Fibroblast of pulmonary artery (primary cell): Measurements from ENCODE around the gene SAP30L.

ENCODE experiments used
- DNase-seq: peaks from one replicate; pipeline ENCODE4 v3.0.0-alpha.2; 2010; ENCODE audit warnings: low read depth
- H3K4me3 ChIP-seq: replicated peaks from 2 replicates; pipeline ENCODE4 v1.5.1; 2011; ENCODE audit warnings: low read depth, mild to moderate bottlenecking, control low read depth, low read length, moderate library complexity
- TF ChIP-seq, protein P1 (sequence below): IDR thresholded peaks from 2 replicates; pipeline ENCODE4 v1.5.1; 2011; ENCODE audit warnings: mild to moderate bottlenecking, control low read depth, low read length, inconsistent platforms; ENCODE audit errors: missing control alignments

Gene SAP30L

GRCh38 chr5:154466671-154467070 lies 20.9 kb downstream of the SAP30L start:
- DNase-seq: no peak

DNA sequence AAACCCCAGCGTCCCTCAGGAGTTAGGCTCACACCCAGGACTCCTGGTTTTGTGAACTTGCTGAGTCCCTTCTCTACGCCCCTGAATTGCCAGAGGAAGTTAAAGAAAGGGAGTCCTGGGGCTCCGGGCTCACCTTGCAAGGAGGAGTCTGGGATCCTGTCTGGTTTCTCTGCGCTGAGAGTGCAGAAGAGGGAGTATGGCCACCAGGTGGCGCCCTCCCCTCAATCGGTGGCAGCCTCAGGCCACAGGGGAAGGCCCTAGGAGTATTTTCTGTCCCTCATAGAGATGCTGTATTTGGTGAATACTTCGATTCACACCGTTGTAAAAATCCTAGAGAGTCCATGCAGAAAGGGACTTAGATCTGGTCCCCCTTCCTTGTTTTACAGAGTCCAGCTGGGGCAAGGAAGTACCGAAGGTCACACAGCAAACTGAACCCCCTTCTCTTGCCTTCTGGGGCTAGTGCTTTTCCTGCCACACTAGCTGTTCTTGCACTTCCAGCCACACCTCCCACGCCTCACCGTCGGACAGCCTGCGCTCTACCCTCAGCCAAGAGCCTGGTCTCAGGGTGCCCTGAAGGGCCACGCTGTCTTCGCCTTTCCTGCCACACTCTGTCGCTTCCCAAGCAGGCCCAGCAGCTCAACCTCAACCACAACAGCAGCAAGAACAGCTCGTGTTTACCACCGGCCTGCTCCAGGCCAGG lies 22.0 kb downstream of the SAP30L start:
- TF ChIP-seq, protein P1, sequence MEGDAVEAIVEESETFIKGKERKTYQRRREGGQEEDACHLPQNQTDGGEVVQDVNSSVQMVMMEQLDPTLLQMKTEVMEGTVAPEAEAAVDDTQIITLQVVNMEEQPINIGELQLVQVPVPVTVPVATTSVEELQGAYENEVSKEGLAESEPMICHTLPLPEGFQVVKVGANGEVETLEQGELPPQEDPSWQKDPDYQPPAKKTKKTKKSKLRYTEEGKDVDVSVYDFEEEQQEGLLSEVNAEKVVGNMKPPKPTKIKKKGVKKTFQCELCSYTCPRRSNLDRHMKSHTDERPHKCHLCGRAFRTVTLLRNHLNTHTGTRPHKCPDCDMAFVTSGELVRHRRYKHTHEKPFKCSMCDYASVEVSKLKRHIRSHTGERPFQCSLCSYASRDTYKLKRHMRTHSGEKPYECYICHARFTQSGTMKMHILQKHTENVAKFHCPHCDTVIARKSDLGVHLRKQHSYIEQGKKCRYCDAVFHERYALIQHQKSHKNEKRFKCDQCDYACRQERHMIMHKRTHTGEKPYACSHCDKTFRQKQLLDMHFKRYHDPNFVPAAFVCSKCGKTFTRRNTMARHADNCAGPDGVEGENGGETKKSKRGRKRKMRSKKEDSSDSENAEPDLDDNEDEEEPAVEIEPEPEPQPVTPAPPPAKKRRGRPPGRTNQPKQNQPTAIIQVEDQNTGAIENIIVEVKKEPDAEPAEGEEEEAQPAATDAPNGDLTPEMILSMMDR: peak; percentile 92
- peak; percentile 76 for DNase-seq
- H3K4me3 ChIP-seq: no peak overlapping the region

More at GRCh38 chr5:154466671-154467070, 20.9 kb downstream of the SAP30L start:
- TF ChIP-seq, protein P1: no peak
- H3K4me3 ChIP-seq: no peak overlapping the region

- DNase-seq: no peak
- no peak overlapping the region for H3K4me3 ChIP-seq
- TF ChIP-seq, protein P1: no peak
Observed at GRCh38 chr5:154470137-154470536, 24.3 kb downstream of the SAP30L start.

- no peak for DNase-seq
- TF ChIP-seq, protein P1: no peak
- H3K4me3 ChIP-seq: no peak overlapping the region
Observed at GRCh38 chr5:154470947-154471870, 25.4 kb downstream of the SAP30L start.

GRCh38 chr5:154472871-154473580 lies 27.2 kb downstream of the SAP30L start:
- H3K4me3 ChIP-seq: no peak overlapping the region
- TF ChIP-seq, protein P1: no peak
- no peak for DNase-seq

- no peak overlapping the region for H3K4me3 ChIP-seq
Observed at GRCh38 chr5:154473581-154474283, 27.9 kb downstream of the SAP30L start.

More at GRCh38 chr5:154473581-154474283, 27.9 kb downstream of the SAP30L start:
- DNase-seq: no peak
- TF ChIP-seq, protein P1: no peak
